ENCODE measurements around the gene ZNF740. TPM values are rescaled to one million over a fixed set of nuclear protein-coding genes. Genes with fewer than 3 reads are reported as not detected.

The ZNF740 gene
- total and polyA plus RNA-seq, 2 of the 8 experiments (the other 6 are each of a cell fraction or from before 2014, with no cell fraction given) = 8.2 to 40.0 TPM

- no peak for TF ChIP-seq CTBP2 (IDR thresholded peaks at IDR 0.05; ENCODE audit: borderline replicate concordance, insufficient read depth, insufficient read length, low read length)
Observed at GRCh38 chr12:53215497-53215896, 35.0 kb downstream of the ZNF740 start (continued).
